Measurements from ENCODE around the gene NUTM1.
"Not testable (repeated sequence)": the region's sequence is repeated elsewhere in the genome, so short reads cannot be mapped to it uniquely, and the experiment has no call there.

The NUTM1 gene

DNA sequence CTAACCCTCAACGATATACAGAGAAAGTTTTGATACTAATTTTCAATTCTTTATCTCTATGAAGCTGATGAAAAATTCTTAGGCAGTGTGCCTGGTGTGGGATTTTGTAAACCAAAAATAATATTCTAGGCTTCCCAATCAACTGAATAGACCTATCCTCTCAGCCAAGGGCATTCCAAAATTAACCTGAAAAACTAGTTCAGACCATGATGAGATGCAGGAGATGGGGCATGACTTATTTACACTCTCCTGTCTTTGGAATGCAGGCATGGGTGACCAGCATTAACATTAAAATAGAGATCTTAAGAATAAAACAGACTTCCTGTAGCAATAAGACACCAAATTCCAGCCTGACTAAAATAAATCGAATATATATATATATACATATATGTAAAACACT, 31.7 kb downstream of the NUTM1 start:
- Histone ChIP-seq H3K27ac (ENCODE audit: poor library complexity, severe bottlenecking) (no peak overlapping the region), H3K36me3 (ENCODE audit: low read depth) (peaks cover 3% of the 10 kb centered on the region; the same call in 1 of the 2 replicates), H3K27me3 (ENCODE audit: insufficient read depth, poor library complexity, severe bottlenecking) (no peaks in the 10 kb centered on the region), H3K4me1 (ENCODE audit: insufficient read depth, poor library complexity, severe bottlenecking) (no peaks in the 10 kb centered on the region), H3K4me3 (ENCODE audit: severe bottlenecking) (no peak overlapping the region), H3K9me3 (ENCODE audit: severe bottlenecking) (no peaks in the 10 kb centered on the region)
- ATAC-seq (ENCODE audit: low read depth) (no peak), DNase-seq (ENCODE audit: low spot score) (no peak)
- TF ChIP-seq, protein P1, sequence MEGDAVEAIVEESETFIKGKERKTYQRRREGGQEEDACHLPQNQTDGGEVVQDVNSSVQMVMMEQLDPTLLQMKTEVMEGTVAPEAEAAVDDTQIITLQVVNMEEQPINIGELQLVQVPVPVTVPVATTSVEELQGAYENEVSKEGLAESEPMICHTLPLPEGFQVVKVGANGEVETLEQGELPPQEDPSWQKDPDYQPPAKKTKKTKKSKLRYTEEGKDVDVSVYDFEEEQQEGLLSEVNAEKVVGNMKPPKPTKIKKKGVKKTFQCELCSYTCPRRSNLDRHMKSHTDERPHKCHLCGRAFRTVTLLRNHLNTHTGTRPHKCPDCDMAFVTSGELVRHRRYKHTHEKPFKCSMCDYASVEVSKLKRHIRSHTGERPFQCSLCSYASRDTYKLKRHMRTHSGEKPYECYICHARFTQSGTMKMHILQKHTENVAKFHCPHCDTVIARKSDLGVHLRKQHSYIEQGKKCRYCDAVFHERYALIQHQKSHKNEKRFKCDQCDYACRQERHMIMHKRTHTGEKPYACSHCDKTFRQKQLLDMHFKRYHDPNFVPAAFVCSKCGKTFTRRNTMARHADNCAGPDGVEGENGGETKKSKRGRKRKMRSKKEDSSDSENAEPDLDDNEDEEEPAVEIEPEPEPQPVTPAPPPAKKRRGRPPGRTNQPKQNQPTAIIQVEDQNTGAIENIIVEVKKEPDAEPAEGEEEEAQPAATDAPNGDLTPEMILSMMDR (IDR thresholded peaks at IDR 0.05; ENCODE audit: poor library complexity, severe bottlenecking): no peak

DNA sequence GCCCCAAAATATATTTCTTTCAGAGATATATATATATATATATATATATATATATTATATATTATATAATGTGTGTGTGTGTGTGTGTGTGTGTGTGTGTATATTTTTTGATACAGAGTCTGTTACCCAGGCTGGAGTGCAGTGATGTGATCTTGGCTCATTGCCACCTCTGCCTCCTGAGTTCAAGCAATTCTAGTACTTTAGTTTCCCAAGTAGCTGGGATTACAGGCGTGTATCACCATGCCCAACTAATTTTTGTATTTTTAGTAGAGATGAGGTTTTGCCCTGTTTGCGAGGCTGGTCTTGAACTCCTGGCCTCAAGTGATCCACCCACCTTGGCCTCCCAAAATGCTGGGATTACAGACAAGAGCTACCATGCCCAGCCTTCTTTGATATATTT, 32.4 kb downstream of the NUTM1 start:
- H3K4me3 ChIP-seq (ENCODE audit: severe bottlenecking); ATAC-seq (ENCODE audit: low read depth); H3K9me3 ChIP-seq (ENCODE audit: severe bottlenecking); H3K27me3 ChIP-seq (ENCODE audit: insufficient read depth, poor library complexity, severe bottlenecking); H3K36me3 ChIP-seq (ENCODE audit: low read depth); H3K4me1 ChIP-seq (ENCODE audit: insufficient read depth, poor library complexity, severe bottlenecking); H3K27ac ChIP-seq (ENCODE audit: poor library complexity, severe bottlenecking): not testable (repeated sequence)
- DNase-seq (ENCODE audit: low spot score): peak; percentile 6

DNA sequence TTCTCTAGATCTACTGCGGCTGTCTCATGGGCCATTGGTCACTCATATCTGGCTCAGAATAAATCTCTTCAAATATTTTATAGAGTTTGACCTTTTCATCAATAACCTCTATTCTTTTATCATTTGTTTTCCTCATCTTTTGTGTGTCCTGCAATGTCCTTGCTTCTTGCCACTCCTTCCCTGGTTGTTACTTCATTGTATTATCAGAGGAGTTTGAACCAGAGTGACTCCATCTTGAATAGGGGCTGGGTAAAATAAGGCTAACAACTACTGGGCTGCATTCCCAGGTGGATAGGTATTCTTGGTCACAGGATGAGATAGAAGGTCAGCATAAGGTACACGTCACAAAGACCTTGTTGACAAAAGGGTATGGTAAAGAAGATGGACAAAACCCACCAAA, 33.7 kb downstream of the NUTM1 start:
- Histone ChIP-seq H3K27me3 (ENCODE audit: insufficient read depth, poor library complexity, severe bottlenecking) (no peaks in the 10 kb centered on the region), H3K4me1 (ENCODE audit: insufficient read depth, poor library complexity, severe bottlenecking) (no peaks in the 10 kb centered on the region), H3K27ac (ENCODE audit: poor library complexity, severe bottlenecking) (no peak overlapping the region), H3K9me3 (ENCODE audit: severe bottlenecking) (no peaks in the 10 kb centered on the region), H3K36me3 (ENCODE audit: low read depth) (peaks cover 9% of the 10 kb centered on the region), H3K4me3 (ENCODE audit: severe bottlenecking) (no peak overlapping the region)
- no peak for DNase-seq (ENCODE audit: low spot score)
- ATAC-seq (ENCODE audit: low read depth): no peak
- TF ChIP-seq, protein P1 (IDR thresholded peaks at IDR 0.05; ENCODE audit: poor library complexity, severe bottlenecking): no peak

DNA sequence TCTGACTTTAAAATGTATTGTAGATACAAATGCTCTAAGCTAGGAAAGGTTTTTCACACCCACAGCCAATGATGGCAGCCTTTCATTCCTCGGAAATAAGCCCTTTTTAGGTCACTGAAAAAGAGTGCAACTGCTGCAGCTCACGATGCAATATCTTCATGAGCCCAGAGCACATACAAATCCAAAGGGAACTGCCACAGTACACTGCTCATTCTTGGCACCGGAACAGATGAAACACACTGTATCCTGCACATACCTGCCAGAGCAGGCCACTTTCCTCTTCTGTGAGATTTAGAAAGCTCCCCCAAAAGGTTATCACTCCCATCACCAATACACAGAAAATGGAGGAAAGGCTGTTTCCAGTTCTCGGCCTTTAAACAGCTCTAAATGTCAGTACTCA, 37.4 kb downstream of the NUTM1 start:
- not testable (repeated sequence) for H3K4me3 ChIP-seq (ENCODE audit: severe bottlenecking); H3K9me3 ChIP-seq (ENCODE audit: severe bottlenecking); H3K4me1 ChIP-seq (ENCODE audit: insufficient read depth, poor library complexity, severe bottlenecking); H3K27me3 ChIP-seq (ENCODE audit: insufficient read depth, poor library complexity, severe bottlenecking); ATAC-seq (ENCODE audit: low read depth); H3K27ac ChIP-seq (ENCODE audit: poor library complexity, severe bottlenecking); H3K36me3 ChIP-seq (ENCODE audit: low read depth)
- peak; percentile 8 for DNase-seq (ENCODE audit: low spot score)

DNA sequence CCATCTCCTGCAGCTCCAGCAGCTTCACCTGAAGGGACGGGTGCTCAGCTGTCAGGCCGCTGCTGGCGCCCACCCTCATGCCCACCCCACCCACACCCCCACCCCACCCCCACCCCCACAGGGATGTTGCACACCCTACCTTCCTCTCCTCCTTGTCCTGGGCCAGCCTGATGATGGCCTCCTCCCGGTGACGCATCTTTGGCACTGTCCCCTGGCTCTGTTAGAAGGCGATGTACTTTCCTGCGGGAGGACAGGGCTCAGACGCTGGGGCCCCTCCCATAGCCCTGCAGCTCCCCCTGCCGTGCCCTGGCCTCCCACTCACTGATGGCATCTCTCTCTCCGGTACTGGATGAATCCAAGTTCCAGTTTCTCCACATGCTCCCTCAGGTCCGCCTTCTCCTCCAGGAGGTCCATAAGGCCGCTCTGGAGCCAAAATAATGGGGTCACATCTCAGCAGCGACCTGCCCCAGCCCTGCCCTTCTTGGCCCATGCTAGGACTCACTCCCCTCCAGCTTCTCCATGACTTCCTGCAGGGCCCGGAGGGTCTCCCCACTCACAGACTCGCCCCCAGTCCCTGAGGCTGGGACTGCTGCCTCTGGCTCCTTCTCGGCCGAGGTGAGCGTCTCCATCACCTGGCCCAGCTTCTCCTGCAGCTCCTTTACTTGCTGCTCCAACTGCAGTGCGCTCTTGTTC, 38.9 kb downstream of the NUTM1 start:
- not testable (repeated sequence) for H3K27ac ChIP-seq (ENCODE audit: poor library complexity, severe bottlenecking); H3K9me3 ChIP-seq (ENCODE audit: severe bottlenecking); H3K4me3 ChIP-seq (ENCODE audit: severe bottlenecking); DNase-seq (ENCODE audit: low spot score); ATAC-seq (ENCODE audit: low read depth); H3K4me1 ChIP-seq (ENCODE audit: insufficient read depth, poor library complexity, severe bottlenecking); H3K36me3 ChIP-seq (ENCODE audit: low read depth); H3K27me3 ChIP-seq (ENCODE audit: insufficient read depth, poor library complexity, severe bottlenecking)

DNA sequence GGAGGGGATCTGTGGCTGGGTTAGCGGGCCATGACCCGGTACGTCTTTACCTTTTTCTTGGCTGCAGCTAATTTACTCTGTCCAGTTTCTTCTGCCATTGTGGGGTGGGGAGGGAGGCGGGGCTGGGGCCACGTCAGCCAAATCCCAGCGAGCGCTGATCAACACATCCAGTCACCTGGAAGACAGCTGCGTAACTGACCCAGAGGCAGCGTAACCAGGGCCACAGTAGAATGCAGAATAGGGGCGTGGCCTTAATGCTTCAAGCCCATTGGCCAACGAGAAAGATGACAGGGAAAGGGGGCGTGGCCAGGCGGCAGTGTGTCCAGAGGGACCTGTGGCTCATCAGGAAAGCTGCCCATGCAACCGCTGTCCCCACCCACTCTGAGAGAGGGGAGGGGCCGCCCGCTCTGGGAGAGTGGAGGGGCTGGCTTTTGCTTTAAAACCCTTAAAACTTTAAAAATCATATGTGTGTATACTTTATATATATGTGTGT, 46.5 kb downstream of the NUTM1 start:
- H3K27me3 ChIP-seq (ENCODE audit: insufficient read depth, poor library complexity, severe bottlenecking); H3K36me3 ChIP-seq (ENCODE audit: low read depth): not testable (repeated sequence)
- 0 out of 3 replicates have a peak, but pooled peaks have one; percentile 23 for ATAC-seq (ENCODE audit: low read depth)

DNA sequence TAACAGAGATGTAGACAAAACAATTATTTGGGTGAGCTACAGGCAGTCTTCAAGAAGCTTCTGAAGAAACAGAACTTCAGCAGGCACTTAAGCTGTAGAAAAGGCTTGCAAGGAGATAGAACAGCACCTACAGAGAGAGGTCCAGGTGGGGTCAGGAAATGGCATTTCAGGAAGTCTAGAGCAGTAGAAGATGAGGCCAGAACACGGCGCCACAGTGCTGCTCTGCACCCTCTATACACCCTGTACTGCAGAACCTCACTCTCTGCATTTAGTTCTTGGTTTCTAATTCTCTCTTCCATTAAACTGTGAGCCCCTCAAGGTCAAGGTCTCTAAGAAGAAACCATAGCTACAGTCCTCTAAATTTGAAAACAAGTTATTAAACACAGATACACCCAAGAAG, 49.9 kb downstream of the NUTM1 start:
- not testable (repeated sequence) for H3K36me3 ChIP-seq (ENCODE audit: low read depth); ATAC-seq (ENCODE audit: low read depth); H3K4me3 ChIP-seq (ENCODE audit: severe bottlenecking); H3K27ac ChIP-seq (ENCODE audit: poor library complexity, severe bottlenecking); H3K27me3 ChIP-seq (ENCODE audit: insufficient read depth, poor library complexity, severe bottlenecking); DNase-seq (ENCODE audit: low spot score); H3K9me3 ChIP-seq (ENCODE audit: severe bottlenecking); H3K4me1 ChIP-seq (ENCODE audit: insufficient read depth, poor library complexity, severe bottlenecking)

More for the DNA sequence above, 46.5 kb downstream of the NUTM1 start:
- not testable (repeated sequence) for H3K4me1 ChIP-seq (ENCODE audit: insufficient read depth, poor library complexity, severe bottlenecking); DNase-seq (ENCODE audit: low spot score); H3K9me3 ChIP-seq (ENCODE audit: severe bottlenecking); H3K4me3 ChIP-seq (ENCODE audit: severe bottlenecking); H3K27ac ChIP-seq (ENCODE audit: poor library complexity, severe bottlenecking)

DNA sequence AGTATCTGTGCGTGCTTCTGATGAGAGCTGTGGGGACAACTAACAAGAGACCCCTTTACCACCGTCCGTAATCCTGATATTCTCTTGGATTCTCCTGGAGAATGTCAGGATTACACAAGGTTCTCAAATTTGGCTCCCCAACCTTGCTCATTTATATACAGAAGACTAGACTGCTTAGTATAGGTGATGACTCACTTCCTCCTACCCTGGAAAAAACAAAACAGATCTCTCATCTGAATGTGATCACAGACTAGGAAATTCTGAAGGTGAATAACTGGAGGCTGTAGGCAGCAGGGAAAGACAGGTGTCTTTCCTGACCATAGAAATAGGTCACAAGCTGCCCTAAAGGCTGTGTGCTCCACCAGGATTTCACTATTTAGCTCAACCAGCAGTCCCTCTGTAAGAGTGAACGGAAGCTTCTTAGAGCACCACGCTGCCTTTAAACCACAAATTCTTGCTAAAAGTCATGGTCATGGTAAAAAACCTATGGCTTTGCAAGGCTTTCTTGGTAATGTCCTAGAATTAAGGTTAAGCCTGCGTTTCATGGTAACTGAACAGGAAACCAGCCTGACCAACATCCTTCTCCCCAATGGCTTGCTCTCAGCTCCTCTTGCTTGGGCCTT, 54.6 kb downstream of the NUTM1 start:
- not testable (repeated sequence) for H3K27ac ChIP-seq (ENCODE audit: poor library complexity, severe bottlenecking); H3K9me3 ChIP-seq (ENCODE audit: severe bottlenecking); H3K4me3 ChIP-seq (ENCODE audit: severe bottlenecking); H3K4me1 ChIP-seq (ENCODE audit: insufficient read depth, poor library complexity, severe bottlenecking); H3K27me3 ChIP-seq (ENCODE audit: insufficient read depth, poor library complexity, severe bottlenecking); DNase-seq (ENCODE audit: low spot score); H3K36me3 ChIP-seq (ENCODE audit: low read depth)
- peak; percentile 83 for ATAC-seq (ENCODE audit: low read depth)

DNA sequence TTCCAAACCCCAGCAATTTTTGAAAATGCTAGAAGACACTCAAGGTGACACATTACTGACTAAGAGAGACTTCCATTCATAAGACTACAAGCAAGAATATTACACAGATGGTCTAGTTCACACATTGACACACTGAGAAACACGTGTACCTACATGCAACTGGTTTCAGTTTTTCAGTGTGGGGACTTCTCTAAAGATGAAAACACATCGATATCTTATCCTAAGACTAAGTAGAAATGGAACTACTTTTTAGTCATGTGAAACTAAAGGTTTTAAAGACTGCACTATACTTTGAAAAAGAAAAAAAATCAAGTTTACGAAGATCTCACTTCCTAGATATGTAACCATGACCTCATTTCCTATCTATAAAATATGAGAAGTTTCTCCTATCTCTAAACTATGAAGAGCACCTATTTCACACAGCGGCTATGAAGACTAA, 60.1 kb downstream of the NUTM1 start:
- not testable (repeated sequence) for DNase-seq (ENCODE audit: low spot score); H3K4me3 ChIP-seq (ENCODE audit: severe bottlenecking); H3K27me3 ChIP-seq (ENCODE audit: insufficient read depth, poor library complexity, severe bottlenecking); H3K4me1 ChIP-seq (ENCODE audit: insufficient read depth, poor library complexity, severe bottlenecking); H3K27ac ChIP-seq (ENCODE audit: poor library complexity, severe bottlenecking); H3K36me3 ChIP-seq (ENCODE audit: low read depth); H3K9me3 ChIP-seq (ENCODE audit: severe bottlenecking); ATAC-seq (ENCODE audit: low read depth)

DNA sequence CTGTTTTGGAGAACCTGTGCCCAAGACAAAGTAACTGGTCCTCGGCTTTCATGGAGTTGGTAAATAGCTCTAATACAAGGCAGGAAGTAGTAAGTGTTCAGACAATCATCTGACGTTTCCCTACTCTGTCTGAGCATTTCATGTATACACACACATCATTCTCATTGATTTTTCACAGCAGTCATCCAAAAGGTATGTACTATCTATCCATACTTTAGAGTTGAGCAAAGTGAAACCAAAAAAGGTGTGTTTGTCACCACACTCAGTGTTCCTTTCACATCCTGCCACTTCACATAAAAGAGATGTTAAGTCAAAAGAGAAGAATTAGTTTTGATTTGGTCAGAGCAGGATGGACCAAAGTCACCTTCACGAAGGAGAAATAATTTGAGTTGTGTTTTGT, 60.8 kb downstream of the NUTM1 start:
- H3K4me3 ChIP-seq (ENCODE audit: severe bottlenecking); H3K9me3 ChIP-seq (ENCODE audit: severe bottlenecking); DNase-seq (ENCODE audit: low spot score); H3K27me3 ChIP-seq (ENCODE audit: insufficient read depth, poor library complexity, severe bottlenecking); H3K27ac ChIP-seq (ENCODE audit: poor library complexity, severe bottlenecking); H3K4me1 ChIP-seq (ENCODE audit: insufficient read depth, poor library complexity, severe bottlenecking); H3K36me3 ChIP-seq (ENCODE audit: low read depth): not testable (repeated sequence)
- ATAC-seq (ENCODE audit: low read depth): peak; percentile 58
